Urothelium cell line (cell line): Measurements from ENCODE around the gene PCDH1.

Source experiments
- DNase-seq: peaks from one replicate; pipeline ENCODE4 v3.0.0; 2011; ENCODE audit warnings: low spot score, mixed read lengths
- FAIRE-seq: peaks from 2 replicates; lab custom pipeline; 2011; peaks lifted over from hg19 to GRCh38; lab: Jason Lieb, UNC

The PCDH1 gene

GRCh38 chr5:141857226-141857625, 21.0 kb downstream of the PCDH1 start:
- DNase-seq (no peak), FAIRE-seq (no peak)

GRCh38 chr5:141856037-141856790, 22.0 kb downstream of the PCDH1 start:
- FAIRE-seq (no peak), DNase-seq (no peak)

- DNase-seq, result no peak
- peak; percentile 13 for FAIRE-seq
Observed at GRCh38 chr5:141855265-141856036, 22.8 kb downstream of the PCDH1 start.

- DNase-seq (no peak), FAIRE-seq (no peak)
Observed at GRCh38 chr5:141853895-141854626, 24.1 kb downstream of the PCDH1 start.

GRCh38 chr5:141852448-141852847, 25.8 kb downstream of the PCDH1 start:
- DNase-seq (no peak), FAIRE-seq (no peak)

DNA sequence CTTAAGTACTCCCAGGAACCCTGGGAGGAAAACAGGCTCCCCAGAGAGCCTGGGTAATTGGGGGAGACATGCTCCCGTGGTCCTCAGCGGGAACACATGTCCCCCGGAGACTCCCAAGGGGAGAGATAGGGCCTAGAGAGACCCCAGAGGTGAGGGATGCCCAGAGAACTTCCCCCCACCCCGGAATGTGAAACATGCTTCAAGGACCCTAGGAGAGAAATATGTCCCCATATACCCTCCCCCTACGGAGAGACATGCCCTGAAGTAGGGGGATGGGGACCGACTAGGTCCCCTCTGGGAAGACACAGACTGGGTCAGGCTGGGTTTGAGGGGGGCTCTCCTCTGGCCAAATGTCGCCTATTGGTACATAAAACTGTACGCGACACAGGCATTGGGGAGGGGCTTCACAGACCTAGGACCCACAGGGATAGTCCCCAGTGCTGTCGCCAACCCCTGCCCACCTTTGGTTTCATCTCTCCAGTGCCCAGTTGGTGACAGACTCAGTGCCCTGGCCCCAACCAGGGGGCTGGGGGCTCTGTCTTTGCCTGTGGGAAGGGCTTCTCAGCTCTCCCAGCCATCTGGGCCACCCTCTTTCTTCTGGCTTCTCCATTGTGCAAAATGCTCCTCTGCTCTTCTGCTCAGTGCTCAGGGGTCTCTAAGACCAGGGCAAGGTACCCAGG, 26.9 kb downstream of the PCDH1 start:
- DNase-seq, result no peak
- no peak for FAIRE-seq

- FAIRE-seq, result no peak
- peak; percentile 19 for DNase-seq
Observed at GRCh38 chr5:141850786-141851185, 27.4 kb downstream of the PCDH1 start.

DNA sequence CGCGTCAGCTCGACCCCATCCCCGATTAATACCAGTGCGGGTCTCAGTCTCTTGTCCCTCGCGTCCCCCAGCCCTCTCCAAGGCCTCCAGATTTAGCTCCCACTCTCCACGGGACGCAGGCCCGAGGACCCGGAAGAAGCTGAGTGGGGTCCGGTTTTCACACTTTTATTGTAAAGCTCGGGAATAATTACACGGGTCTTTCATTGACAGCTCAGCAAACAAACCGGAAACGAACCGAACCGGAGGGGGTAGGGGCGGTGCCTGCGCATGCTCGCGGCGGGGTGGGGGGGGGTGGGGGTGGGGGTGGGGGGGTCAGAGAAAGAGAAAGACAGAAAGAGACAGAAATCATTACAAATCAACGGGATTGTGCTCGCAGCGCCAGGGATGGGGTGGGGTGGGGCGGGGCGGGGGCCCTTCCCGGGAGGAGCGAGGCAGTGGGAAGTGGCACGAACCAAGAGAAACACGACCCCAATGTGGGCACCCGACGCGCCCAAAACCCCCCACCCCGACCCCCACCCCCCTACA, 27.9 kb downstream of the PCDH1 start:
- FAIRE-seq, result no peak

GRCh38 chr5:141849415-141850243, 28.6 kb downstream of the PCDH1 start:
- DNase-seq (peak; percentile 81), FAIRE-seq (no peak)

More for the DNA sequence above, 27.9 kb downstream of the PCDH1 start:
- peak; percentile 64 for DNase-seq

DNA sequence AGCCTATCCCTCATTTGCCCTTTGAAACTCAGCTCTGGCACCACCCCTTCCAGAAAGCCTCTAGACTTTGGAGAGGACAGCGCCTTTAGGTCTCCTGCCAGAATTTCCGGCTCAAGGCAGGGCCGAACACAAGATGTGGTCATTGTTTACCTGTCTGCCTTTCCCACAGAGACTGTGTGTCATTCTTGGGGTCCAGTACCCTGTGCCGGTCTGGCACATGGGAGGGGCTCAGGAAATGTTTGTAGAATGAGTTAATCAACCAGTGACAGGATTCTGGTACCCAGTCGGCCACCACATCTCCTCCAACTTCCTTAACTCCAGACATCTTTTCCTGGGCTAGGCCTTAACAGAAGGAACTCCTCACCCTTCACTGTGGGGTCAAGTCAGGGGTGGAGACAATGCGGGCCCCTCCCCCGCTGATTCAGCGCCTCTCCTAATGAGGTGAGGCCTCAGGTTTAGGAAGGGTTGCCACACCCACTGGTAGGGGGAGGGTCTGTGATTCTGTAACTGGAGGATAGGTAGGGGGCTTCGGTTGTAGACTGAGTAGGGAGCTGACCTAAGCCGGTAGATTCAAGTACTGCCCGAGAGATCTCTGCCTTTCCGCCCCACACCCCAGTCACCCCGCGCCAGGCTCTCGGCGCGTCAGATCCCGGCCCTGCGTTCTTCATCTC, 29.3 kb downstream of the PCDH1 start:
- DNase-seq (peak; percentile 76), FAIRE-seq (no peak)

GRCh38 chr5:141846031-141846430, 32.2 kb downstream of the PCDH1 start:
- FAIRE-seq (no peak), DNase-seq (no peak)

DNA sequence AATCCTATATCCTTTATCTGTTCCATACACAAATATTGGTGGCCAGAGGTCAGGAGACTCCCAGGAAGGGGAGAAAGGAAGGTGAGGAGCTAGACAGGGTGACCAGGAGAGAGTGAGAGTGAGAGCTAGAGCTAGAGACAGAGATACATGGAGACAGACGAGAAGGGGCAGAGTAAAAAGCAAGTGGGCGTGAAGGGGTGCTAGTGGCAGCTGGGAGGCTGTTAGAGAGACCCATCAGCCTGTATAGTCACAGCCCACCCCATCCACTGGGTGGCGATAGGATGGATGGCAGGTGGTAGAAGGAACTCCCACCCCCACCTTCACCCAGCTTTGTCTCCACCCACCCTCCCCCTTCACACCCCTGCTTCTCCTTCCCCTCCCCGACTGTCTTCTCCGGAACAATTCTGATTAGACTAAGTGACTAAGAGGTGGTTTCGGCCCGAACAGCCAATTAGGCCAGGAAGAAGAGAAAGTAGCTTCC, 32.8 kb downstream of the PCDH1 start:
- FAIRE-seq, result no peak
- no peak for DNase-seq

GRCh38 chr5:141844414-141845097, 33.7 kb downstream of the PCDH1 start:
- FAIRE-seq (no peak), DNase-seq (no peak)

- no peak for FAIRE-seq
- no peak for DNase-seq
Observed at GRCh38 chr5:141843156-141843927, 34.9 kb downstream of the PCDH1 start.

DNA sequence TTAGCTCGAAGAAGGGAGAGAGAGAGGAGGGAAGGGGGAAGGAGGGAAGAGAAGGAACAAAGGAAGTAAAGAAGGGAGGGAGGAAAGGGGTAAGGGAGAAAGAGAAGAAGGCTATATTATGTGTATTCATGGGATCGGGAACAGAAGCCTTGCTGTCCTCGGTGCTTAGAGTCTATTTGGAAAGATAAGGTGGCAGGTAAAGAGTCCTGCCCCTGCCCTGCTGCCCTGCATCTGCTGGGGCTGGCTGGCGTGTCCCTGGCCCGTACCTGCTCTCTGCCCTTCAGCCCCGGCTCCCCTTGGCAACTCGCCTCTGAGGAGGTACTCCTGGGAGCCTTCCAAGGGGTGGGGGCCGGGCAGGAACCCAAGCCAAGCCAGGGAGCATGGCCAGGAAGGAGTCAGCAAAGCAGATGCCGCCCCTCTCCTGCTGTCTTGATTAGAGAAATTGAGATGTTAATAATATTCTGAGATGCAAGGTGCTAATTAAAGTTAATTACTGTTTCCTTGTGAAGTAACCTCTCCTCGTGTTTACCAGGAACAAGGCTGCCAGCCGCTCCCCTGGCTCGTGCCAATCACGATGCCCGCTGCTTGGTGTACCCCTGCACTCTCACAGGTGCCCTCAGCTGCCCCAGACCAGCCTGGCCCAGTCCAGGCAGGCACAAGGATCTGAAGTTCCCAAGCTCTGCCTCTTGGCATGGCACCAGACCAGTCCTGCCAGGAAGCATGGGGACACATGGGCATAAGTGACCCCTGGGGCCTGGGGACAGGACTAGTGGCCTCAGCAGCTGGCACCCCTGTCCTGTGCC, 36.6 kb downstream of the PCDH1 start:
- no peak for FAIRE-seq

DNA sequence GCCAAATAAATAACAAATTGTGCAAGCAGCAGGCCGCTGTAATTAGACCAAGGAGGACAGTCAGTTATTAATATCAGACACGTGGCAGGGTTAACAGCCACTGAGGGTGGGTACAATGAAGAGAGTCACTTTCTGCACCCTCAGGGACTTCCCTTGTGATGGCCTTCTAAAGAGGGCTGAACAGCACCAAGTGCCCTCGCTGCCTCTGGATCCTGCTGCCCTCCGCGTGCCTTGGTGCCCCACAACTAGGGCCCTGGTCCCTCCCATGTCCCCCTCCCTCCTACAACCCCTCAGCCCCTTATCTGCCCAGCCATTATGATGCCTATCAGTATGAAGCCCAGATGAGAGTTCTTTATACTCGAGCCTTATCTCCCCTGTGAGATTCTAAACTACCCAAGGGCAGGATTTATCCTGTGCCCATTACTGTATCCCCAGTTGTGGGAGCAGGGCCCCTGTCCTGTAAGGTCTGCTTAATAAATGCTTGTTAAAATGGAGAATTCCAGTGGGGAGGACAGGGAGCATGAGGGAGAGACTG, 37.3 kb downstream of the PCDH1 start:
- no peak for FAIRE-seq
- DNase-seq, result no peak

More for the DNA sequence above, 36.6 kb downstream of the PCDH1 start:
- no peak for DNase-seq
